OCI-LY3 (cell line): ENCODE results near the gene FYTTD1.
"Not testable (repeated sequence)": the region's sequence is repeated elsewhere in the genome, so short reads cannot be mapped to it uniquely, and the experiment has no call there.

ENCODE experiments used
- H2AFZ ChIP-seq: fragments of 200-600, 300-600 bp; shearing (Covaris generic); 2 replicates; pipeline ENCODE4 v1.6.0; 2014; ENCODE audit warnings: antibody characterized with exemption, low read depth, low read length
- H3K27ac ChIP-seq: fragments of 200-600, 300-600 bp; sonication (generic); 2 replicates; pipeline ENCODE4 v1.5.1; 2014; ENCODE audit warnings: mild to moderate bottlenecking, low read length, moderate library complexity, mixed read lengths
- H3K27me3 ChIP-seq: fragments of 200-600, 300-600 bp; sonication (generic); 2 replicates; pipeline ENCODE4 v1.6.1; 2014; ENCODE audit warnings: low read depth, low read length, mixed read lengths
- H3K36me3 ChIP-seq: fragments of 200-600, 300-600 bp; sonication (generic); replicated peaks from 2 replicates; pipeline ENCODE3; 2014; ENCODE audit warnings: low read depth, low read length, mixed read lengths
- H3K4me1 ChIP-seq: fragments of 300-600, 200-600 bp; sonication (generic); 2 replicates; pipeline ENCODE4 v1.6.1; 2014; ENCODE audit warnings: low read length, mixed read lengths
- H3K4me2 ChIP-seq: fragments of 200-600, 300-600 bp; sonication (generic); 2 replicates; pipeline ENCODE4 v1.6.1; 2014; ENCODE audit warnings: low read length, mixed read lengths
- H3K4me3 ChIP-seq: fragments of 300-600, 200-600 bp; sonication (generic); 2 replicates; pipeline ENCODE4 v1.5.1; 2014; ENCODE audit warnings: antibody characterized with exemption, mild to moderate bottlenecking, low read length, moderate library complexity
- H3K79me2 ChIP-seq: fragments of 300-600, 200-600 bp; shearing (Covaris generic); 2 replicates; pipeline ENCODE4 v1.6.1; 2014; ENCODE audit warnings: mild to moderate bottlenecking, low read length, mixed read lengths
- H3K9ac ChIP-seq: fragments of 300-600, 200-600 bp; shearing (Covaris generic); 2 replicates; pipeline ENCODE4 v1.6.0; 2014; ENCODE audit warnings: mild to moderate bottlenecking, low read length, moderate library complexity
- H3K9me3 ChIP-seq: fragments of 200-600, 300-600 bp; shearing (Covaris generic); 2 replicates; pipeline ENCODE4 v1.6.1; 2014; ENCODE audit warnings: low read length, mixed read lengths; ENCODE audit not compliant: insufficient read depth
- H4K20me1 ChIP-seq: fragments of 200-600, 300-600 bp; sonication (generic); 2 replicates; pipeline ENCODE4 v1.6.1; 2016; ENCODE audit warnings: low read length, mixed read lengths; ENCODE audit not compliant: insufficient read depth
- CTCF ChIP-seq: fragments of 200-600, 300-600 bp; sonication (generic); IDR thresholded peaks from 2 replicates; pipeline ENCODE4 v1.5.1; 2014; ENCODE audit warnings: antibody characterized with exemption, low read length, low read depth
- EZH2phosphoT487 ChIP-seq: fragments of 200-600 bp; shearing (Covaris generic); IDR thresholded peaks from 2 replicates; pipeline ENCODE4 v1.6.1; 2018; ENCODE audit warnings: antibody characterized with exemption, mixed run types, low read depth

The FYTTD1 gene

GRCh38 chr3:197714251-197714650, 35.4 kb upstream of the FYTTD1 start:
- TF ChIP-seq CTCF: no peak
- TF ChIP-seq EZH2phosphoT487: no peak
- H2AFZ ChIP-seq: no peak overlapping the region
- H3K27ac ChIP-seq: peak overlapping the region; percentile 96; the same call in 1 of the 2 replicates
- H3K4me1 ChIP-seq: peaks cover 56% of the 10 kb centered on the region
- H3K9ac ChIP-seq: no peak overlapping the region
- no peaks in the 10 kb centered on the region for H3K27me3 ChIP-seq
- H3K9me3 ChIP-seq: no peaks in the 10 kb centered on the region
- H3K79me2 ChIP-seq: peaks cover 44% of the 10 kb centered on the region
- H3K4me3 ChIP-seq: no peak overlapping the region
- H3K4me2 ChIP-seq: peak overlapping the region; percentile 87; the same call in 1 of the 2 replicates
- peaks cover 12% of the 10 kb centered on the region for H4K20me1 ChIP-seq
- peaks cover 42% of the 10 kb centered on the region for H3K36me3 ChIP-seq

- Histone ChIP-seq H3K27ac (no peak overlapping the region), H4K20me1 (peaks cover 31% of the 10 kb centered on the region), H2AFZ (no peak overlapping the region), H3K4me3 (no peak overlapping the region), H3K9me3 (peaks cover 8% of the 10 kb centered on the region), H3K79me2 (peaks cover 60% of the 10 kb centered on the region), H3K27me3 (no peaks in the 10 kb centered on the region), H3K9ac (no peak overlapping the region), H3K4me2 (no peak overlapping the region), H3K4me1 (peaks cover 19% of the 10 kb centered on the region), H3K36me3 (peaks cover 57% of the 10 kb centered on the region)
- TF ChIP-seq EZH2phosphoT487 (no peak), CTCF (no peak)
Measured at GRCh38 chr3:197718891-197719290, 30.8 kb upstream of the FYTTD1 start.

GRCh38 chr3:197720694-197721093, 29.0 kb upstream of the FYTTD1 start:
- Histone ChIP-seq H3K4me3 (no peak overlapping the region), H3K4me2 (no peak overlapping the region), H3K27me3 (no peaks in the 10 kb centered on the region), H3K36me3 (peaks cover 51% of the 10 kb centered on the region), H3K4me1 (peaks cover 26% of the 10 kb centered on the region), H3K79me2 (peaks cover 64% of the 10 kb centered on the region), H4K20me1 (peaks cover 38% of the 10 kb centered on the region), H2AFZ (no peak overlapping the region), H3K9me3 (peaks cover 8% of the 10 kb centered on the region), H3K9ac (no peak overlapping the region), H3K27ac (no peak overlapping the region)
- TF ChIP-seq CTCF: no peak
- TF ChIP-seq EZH2phosphoT487: no peak

- Histone ChIP-seq H3K27ac (no peak overlapping the region), H3K9ac (no peak overlapping the region), H3K9me3 (peaks cover 8% of the 10 kb centered on the region), H2AFZ (no peak overlapping the region), H4K20me1 (peaks cover 48% of the 10 kb centered on the region), H3K27me3 (no peaks in the 10 kb centered on the region), H3K4me2 (no peak overlapping the region), H3K4me1 (peaks cover 25% of the 10 kb centered on the region), H3K79me2 (peaks cover 75% of the 10 kb centered on the region), H3K4me3 (no peak overlapping the region), H3K36me3 (peaks cover 45% of the 10 kb centered on the region)
- TF ChIP-seq CTCF: no peak
- TF ChIP-seq EZH2phosphoT487: no peak
Measured at GRCh38 chr3:197722734-197723133, 26.9 kb upstream of the FYTTD1 start.

- not testable (repeated sequence) for H2AFZ ChIP-seq, H3K27me3 ChIP-seq, H3K27ac ChIP-seq, H3K9ac ChIP-seq, H3K9me3 ChIP-seq, H3K4me3 ChIP-seq
- H4K20me1 ChIP-seq: peaks cover 40% of the 10 kb centered on the region
- peaks cover 36% of the 10 kb centered on the region for H3K36me3 ChIP-seq
- H3K4me1 ChIP-seq: peaks cover 41% of the 10 kb centered on the region
- H3K79me2 ChIP-seq: peaks cover 72% of the 10 kb centered on the region
- H3K4me2 ChIP-seq: peak overlapping the region; percentile 16; the same call in 1 of the 2 replicates
Measured at GRCh38 chr3:197727878-197728277, 21.8 kb upstream of the FYTTD1 start.
